ENCODE data around the gene PACS1.
"Not testable (repeated sequence)": the region's sequence is repeated elsewhere in the genome, so short reads cannot be mapped to it uniquely, and the experiment has no call there.

Gene PACS1

GRCh38 chr11:66232769-66233168, 162.7 kb downstream of the PACS1 start:
- H3K4me3 Mint-ChIP-seq = no peak overlapping the region
- H3K27me3 Mint-ChIP-seq = no peaks in the 10 kb centered on the region
- H3K27ac Mint-ChIP-seq = no peak overlapping the region
- H3K9me3 Mint-ChIP-seq = no peaks in the 10 kb centered on the region
- H3K36me3 Mint-ChIP-seq (ENCODE audit: low read depth) = peaks cover 59% of the 10 kb centered on the region
- no peaks in the 10 kb centered on the region for H3K4me1 Mint-ChIP-seq (ENCODE audit: low read depth)

GRCh38 chr11:66233301-66233700, 163.2 kb downstream of the PACS1 start:
- no peak overlapping the region for H3K4me3 Mint-ChIP-seq
- no peaks in the 10 kb centered on the region for H3K9me3 Mint-ChIP-seq
- peaks cover 56% of the 10 kb centered on the region for H3K36me3 Mint-ChIP-seq (ENCODE audit: low read depth)
- H3K27ac Mint-ChIP-seq = peak overlapping the region; percentile 65
- no peaks in the 10 kb centered on the region for H3K27me3 Mint-ChIP-seq
- no peaks in the 10 kb centered on the region for H3K4me1 Mint-ChIP-seq (ENCODE audit: low read depth)

DNA sequence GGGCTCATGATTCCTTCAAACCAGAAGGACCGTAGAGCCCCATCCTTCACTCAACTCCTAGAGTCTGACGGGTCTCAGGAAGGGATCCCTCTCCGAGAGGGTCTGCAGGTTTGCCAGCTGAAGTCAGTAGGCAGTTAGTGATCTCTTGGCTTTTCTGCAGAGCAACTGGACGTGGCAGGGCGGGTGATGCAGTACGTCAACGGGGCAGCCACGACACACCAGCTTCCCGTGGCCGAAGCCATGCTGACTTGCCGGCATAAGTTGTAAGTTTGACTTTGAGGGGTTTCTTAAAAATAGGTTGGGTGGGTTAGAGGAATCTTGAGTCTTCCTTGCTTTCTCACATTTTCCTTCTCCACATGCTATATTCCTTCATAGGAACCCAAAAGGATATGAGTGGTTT, 165.1 kb downstream of the PACS1 start:
- Mint-ChIP-seq H3K27ac (no peak overlapping the region), H3K4me3 (no peak overlapping the region), H3K27me3 (no peaks in the 10 kb centered on the region), H3K9me3 (no peaks in the 10 kb centered on the region), H3K36me3 (ENCODE audit: low read depth) (peaks cover 50% of the 10 kb centered on the region), H3K4me1 (ENCODE audit: low read depth) (no peaks in the 10 kb centered on the region)

GRCh38 chr11:66237867-66238266, 167.8 kb downstream of the PACS1 start:
- Mint-ChIP-seq H3K27ac (no peak overlapping the region), H3K9me3 (no peaks in the 10 kb centered on the region), H3K4me1 (ENCODE audit: low read depth) (no peaks in the 10 kb centered on the region), H3K36me3 (ENCODE audit: low read depth) (peaks cover 27% of the 10 kb centered on the region), H3K27me3 (no peaks in the 10 kb centered on the region), H3K4me3 (no peak overlapping the region)

GRCh38 chr11:66238786-66239413, 168.8 kb downstream of the PACS1 start:
- H3K36me3 Mint-ChIP-seq (ENCODE audit: low read depth) = peaks cover 17% of the 10 kb centered on the region
- no peak overlapping the region for H3K27ac Mint-ChIP-seq

DNA sequence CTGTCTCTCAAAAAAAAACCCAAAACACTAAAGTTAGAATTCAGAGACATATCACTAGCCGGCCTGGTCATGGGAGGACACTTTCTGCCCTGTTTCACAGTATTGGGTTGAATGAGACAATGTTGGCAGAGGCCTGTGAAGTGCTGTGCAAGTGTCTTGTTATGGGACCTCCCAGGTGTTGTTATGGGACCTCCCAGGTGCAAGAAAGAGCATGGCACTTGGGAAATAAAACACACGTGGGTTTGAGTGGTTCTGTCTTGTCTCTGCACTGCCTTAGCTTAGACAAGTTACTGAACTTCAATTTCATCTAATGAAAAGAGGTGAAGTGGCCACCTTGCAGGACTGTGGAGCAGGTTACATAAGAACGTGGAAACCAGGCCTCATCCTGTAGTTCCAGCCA, 169.4 kb downstream of the PACS1 start:
- H3K27ac Mint-ChIP-seq = no peak overlapping the region
- peaks cover 12% of the 10 kb centered on the region for H3K36me3 Mint-ChIP-seq (ENCODE audit: low read depth)

More at GRCh38 chr11:66238786-66239413, 168.8 kb downstream of the PACS1 start:
- H3K9me3 Mint-ChIP-seq = no peaks in the 10 kb centered on the region
- no peaks in the 10 kb centered on the region for H3K4me1 Mint-ChIP-seq (ENCODE audit: low read depth)
- no peak overlapping the region for H3K4me3 Mint-ChIP-seq
- H3K27me3 Mint-ChIP-seq = no peaks in the 10 kb centered on the region

GRCh38 chr11:66239998-66240780, 170.1 kb downstream of the PACS1 start:
- Mint-ChIP-seq H3K4me3 (no peak overlapping the region), H3K27ac (no peak overlapping the region), H3K36me3 (ENCODE audit: low read depth) (peaks cover 7% of the 10 kb centered on the region), H3K9me3 (no peaks in the 10 kb centered on the region), H3K4me1 (ENCODE audit: low read depth) (no peaks in the 10 kb centered on the region), H3K27me3 (no peaks in the 10 kb centered on the region)

More for the DNA sequence above, 169.4 kb downstream of the PACS1 start:
- Mint-ChIP-seq H3K4me1 (ENCODE audit: low read depth) (no peaks in the 10 kb centered on the region), H3K9me3 (no peaks in the 10 kb centered on the region), H3K4me3 (no peak overlapping the region), H3K27me3 (no peaks in the 10 kb centered on the region)

- Mint-ChIP-seq H3K4me1 (ENCODE audit: low read depth) (no peaks in the 10 kb centered on the region), H3K27me3 (no peaks in the 10 kb centered on the region), H3K9me3 (no peaks in the 10 kb centered on the region), H3K27ac (no peak overlapping the region), H3K4me3 (no peak overlapping the region), H3K36me3 (ENCODE audit: low read depth) (peaks cover 1% of the 10 kb centered on the region)
Observed at GRCh38 chr11:66240781-66241136, 170.7 kb downstream of the PACS1 start.

DNA sequence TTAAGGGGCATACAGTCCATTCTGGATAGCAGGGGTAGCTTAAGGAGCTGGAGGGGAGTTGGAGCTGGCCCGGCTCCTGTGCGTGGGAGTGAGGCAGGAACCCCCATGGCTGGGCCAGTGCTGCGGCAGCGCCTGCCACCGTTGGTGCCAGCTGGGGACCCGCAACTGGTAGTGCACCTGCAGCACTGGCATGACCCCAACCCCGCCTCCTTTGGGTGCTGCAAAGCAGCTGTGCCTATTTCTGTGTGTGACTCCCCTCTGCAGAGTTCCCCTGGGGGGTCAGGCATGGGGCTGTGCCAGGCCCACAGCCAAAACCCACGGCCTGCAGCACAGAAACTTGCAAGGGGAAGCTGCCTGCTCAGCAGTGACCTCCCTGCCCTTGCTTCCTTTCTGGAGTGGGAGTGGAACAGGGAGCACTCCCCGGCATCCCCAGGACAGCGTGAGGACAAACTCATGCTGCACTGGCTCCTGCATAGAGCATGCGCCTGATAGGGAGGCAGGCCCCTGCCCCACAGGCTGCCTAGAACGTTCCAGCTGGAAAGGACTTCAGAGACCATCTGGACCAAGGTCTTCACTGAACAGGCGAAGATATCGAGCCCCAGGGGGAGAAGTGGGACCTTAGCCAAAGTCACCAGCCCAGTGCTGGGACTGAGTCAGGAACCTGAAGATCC, 172.2 kb downstream of the PACS1 start:
- H3K4me3 Mint-ChIP-seq = no peak overlapping the region
- H3K36me3 Mint-ChIP-seq (ENCODE audit: low read depth) = no peaks in the 10 kb centered on the region
- H3K27me3 Mint-ChIP-seq = no peaks in the 10 kb centered on the region
- no peak overlapping the region for H3K27ac Mint-ChIP-seq
- no peaks in the 10 kb centered on the region for H3K9me3 Mint-ChIP-seq
- no peaks in the 10 kb centered on the region for H3K4me1 Mint-ChIP-seq (ENCODE audit: low read depth)

DNA sequence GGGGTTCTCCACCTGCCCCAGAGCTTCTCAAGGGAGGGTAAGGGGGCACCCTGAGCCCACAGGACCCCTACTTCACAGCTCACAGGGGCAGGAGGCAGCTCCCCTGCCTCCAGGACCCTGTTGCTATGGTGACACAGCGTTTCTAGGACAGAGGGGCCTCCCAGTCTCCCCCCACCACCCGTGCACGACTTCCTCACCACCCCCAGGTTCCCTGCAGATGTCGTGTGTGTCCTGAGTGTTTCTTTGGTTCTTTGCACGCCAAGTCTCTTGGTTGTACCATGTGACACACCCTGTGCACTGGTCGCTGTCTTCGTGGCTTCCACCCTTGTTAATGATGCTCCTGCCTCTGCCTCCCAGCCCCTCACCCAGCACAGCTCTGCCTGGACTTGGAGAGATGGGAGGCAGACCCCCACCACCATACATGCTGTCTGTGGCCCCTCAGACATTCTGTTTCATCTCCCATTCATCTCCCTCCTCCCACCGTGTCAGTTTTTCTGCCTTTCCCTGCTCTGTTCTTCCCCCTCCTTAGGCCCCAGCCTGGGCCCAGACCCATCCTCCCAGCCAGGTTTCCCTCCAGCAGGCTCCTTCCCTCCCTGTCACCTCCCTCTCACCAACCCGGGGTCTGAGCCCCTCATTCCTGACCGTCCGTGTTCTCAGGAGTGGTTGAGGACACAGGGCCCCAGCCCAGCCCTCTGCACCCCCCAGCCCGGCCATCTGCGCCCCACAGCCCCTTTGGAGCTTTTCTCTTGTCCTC, 173.9 kb downstream of the PACS1 start:
- Mint-ChIP-seq H3K27ac (peak overlapping the region; percentile 40), H3K4me1 (ENCODE audit: low read depth) (no peaks in the 10 kb centered on the region), H3K36me3 (ENCODE audit: low read depth) (no peaks in the 10 kb centered on the region), H3K4me3 (no peak overlapping the region), H3K27me3 (no peaks in the 10 kb centered on the region), H3K9me3 (no peaks in the 10 kb centered on the region)

DNA sequence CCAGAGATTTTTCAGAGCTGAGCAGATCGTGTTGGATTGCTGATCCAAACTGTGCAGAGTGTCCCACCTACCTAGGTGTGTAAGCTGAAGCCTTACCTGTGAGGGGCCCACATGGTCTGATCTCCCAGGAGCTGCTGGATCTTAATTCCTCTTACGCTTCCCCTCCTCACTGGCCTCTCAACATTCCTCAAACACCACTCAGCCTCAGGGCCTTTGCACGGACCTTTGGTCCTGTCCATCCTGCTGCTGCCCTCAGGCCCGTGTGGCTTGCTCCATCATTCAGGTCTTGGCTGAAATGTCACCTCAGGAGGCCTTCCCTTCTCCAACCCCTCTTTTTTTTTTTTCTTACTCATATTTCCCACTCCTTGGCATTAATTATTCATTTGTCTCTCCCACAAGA, 177.2 kb downstream of the PACS1 start:
- Mint-ChIP-seq H3K4me3 (no peak overlapping the region), H3K36me3 (ENCODE audit: low read depth) (peaks cover 3% of the 10 kb centered on the region), H3K27ac (no peak overlapping the region), H3K27me3 (no peaks in the 10 kb centered on the region), H3K4me1 (ENCODE audit: low read depth) (no peaks in the 10 kb centered on the region), H3K9me3 (no peaks in the 10 kb centered on the region)

GRCh38 chr11:66247801-66248200, 177.7 kb downstream of the PACS1 start:
- no peak overlapping the region for H3K27ac Mint-ChIP-seq
- H3K27me3 Mint-ChIP-seq = no peaks in the 10 kb centered on the region
- peaks cover 3% of the 10 kb centered on the region for H3K36me3 Mint-ChIP-seq (ENCODE audit: low read depth)
- no peaks in the 10 kb centered on the region for H3K4me1 Mint-ChIP-seq (ENCODE audit: low read depth)
- H3K9me3 Mint-ChIP-seq = no peaks in the 10 kb centered on the region
- no peak overlapping the region for H3K4me3 Mint-ChIP-seq

DNA sequence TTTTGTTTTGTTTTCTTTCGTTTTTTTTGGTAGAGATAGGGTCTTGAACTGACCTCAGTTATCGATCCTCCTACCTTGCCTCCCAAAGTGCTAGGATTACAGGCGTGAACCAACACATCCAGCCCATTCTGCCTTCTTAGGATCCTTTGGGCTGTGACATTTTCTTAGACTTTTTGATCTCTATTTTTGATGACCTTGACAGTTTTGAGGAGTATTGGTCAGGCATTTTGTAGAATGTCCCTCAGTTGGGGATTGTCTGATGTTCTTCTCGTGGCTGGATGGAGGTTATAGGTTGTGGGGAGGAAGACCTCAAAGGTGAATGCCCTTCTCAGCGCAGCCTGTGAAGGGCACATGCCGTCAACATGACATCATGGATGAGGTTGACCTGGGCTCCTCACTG, 178.8 kb downstream of the PACS1 start:
- H3K9me3 Mint-ChIP-seq = no peaks in the 10 kb centered on the region
- H3K4me1 Mint-ChIP-seq (ENCODE audit: low read depth) = no peaks in the 10 kb centered on the region
- peaks cover 3% of the 10 kb centered on the region for H3K36me3 Mint-ChIP-seq (ENCODE audit: low read depth)
- no peak overlapping the region for H3K27ac Mint-ChIP-seq
- H3K4me3 Mint-ChIP-seq = no peak overlapping the region
- no peaks in the 10 kb centered on the region for H3K27me3 Mint-ChIP-seq

GRCh38 chr11:66251809-66252208, 181.7 kb downstream of the PACS1 start:
- H3K36me3 Mint-ChIP-seq (ENCODE audit: low read depth) = peaks cover 3% of the 10 kb centered on the region
- H3K4me1 Mint-ChIP-seq (ENCODE audit: low read depth) = peaks cover 10% of the 10 kb centered on the region
- no peaks in the 10 kb centered on the region for H3K9me3 Mint-ChIP-seq
- H3K27ac Mint-ChIP-seq = no peak overlapping the region
- H3K4me3 Mint-ChIP-seq = no peak overlapping the region
- no peaks in the 10 kb centered on the region for H3K27me3 Mint-ChIP-seq

GRCh38 chr11:66253081-66253480, 183.0 kb downstream of the PACS1 start:
- H3K4me1 Mint-ChIP-seq (ENCODE audit: low read depth) = peaks cover 13% of the 10 kb centered on the region
- H3K27ac Mint-ChIP-seq = peak overlapping the region; percentile 65
- H3K27me3 Mint-ChIP-seq; H3K9me3 Mint-ChIP-seq; H3K36me3 Mint-ChIP-seq (ENCODE audit: low read depth); H3K4me3 Mint-ChIP-seq: not testable (repeated sequence)

Data from stimulated activated naive CD8-positive, alpha-beta T cell treated with anti-CD3 and anti-CD28 coated beads, Interleukin-15, Interleukin-2, amounts not matched to agents 100 ng/mL and 50 ng/mL, for 24 hours (primary cell).